IMR-90 (cell line): ENCODE results near the gene HNRNPH3. TPM values are rescaled to one million over a fixed set of nuclear protein-coding genes. Genes with fewer than 3 reads are reported as not detected.

Experiments
- ATAC-seq: fragments of 200-7000 bp; cut with Tn5 transposase; 2 replicates; pipeline ENCODE4 v1.9.1; 2020; ENCODE audit warnings: low read depth, mild to moderate bottlenecking, moderate library complexity
- BruUV-seq: library from RNA; stranded (reverse); fragments of 400-500 nt; replicated peaks from 2 replicates; lab custom pipeline; 2021; lab: Mats Ljungman, UMichigan
- CTCF ChIA-PET: fragments of 300-600 bp; formaldehyde crosslinking; extraction: SDS; loops from one replicate; lab custom pipeline; 2021; ENCODE audit warnings: antibody characterized with exemption; lab: Yijun Ruan, JAX
- POLR2A ChIA-PET: fragments of 300-600 bp; sonication (Branson Sonifier 250); formaldehyde crosslinking; loops from one replicate; lab custom pipeline; 2022; ENCODE audit warnings: antibody characterized with exemption; ENCODE audit not compliant: unreplicated experiment; lab: Charles Lee
- DNase-seq: peaks from one replicate; pipeline ENCODE4 v3.0.0; 2013
- H2AFZ ChIP-seq: replicated peaks from 2 replicates; pipeline ENCODE3; 2013; ENCODE audit warnings: low read length, mild to moderate bottlenecking; ENCODE audit not compliant: poor library complexity
- H2AK5ac ChIP-seq: 2 replicates; pipeline ENCODE4 v1.6.1; 2013; ENCODE audit warnings: low read depth, low read length, inconsistent platforms
- H2AK9ac ChIP-seq: replicated peaks from 2 replicates; pipeline ENCODE3; 2013; ENCODE audit warnings: mild to moderate bottlenecking, low read depth, low read length, moderate library complexity; ENCODE audit not compliant: poor library complexity
- H2BK120ac ChIP-seq: 2 replicates; pipeline ENCODE4 v1.6.1; 2013; ENCODE audit warnings: low read depth, low read length, inconsistent platforms
- H2BK15ac ChIP-seq: 3 replicates; pipeline ENCODE4 v1.6.1; 2013; ENCODE audit warnings: low read depth, low read length, inconsistent platforms
- H2BK20ac ChIP-seq: 2 replicates; pipeline ENCODE4 v1.6.1; 2013; ENCODE audit warnings: low read depth, mild to moderate bottlenecking, inconsistent platforms, low read length, moderate library complexity
- H2BK5ac ChIP-seq: 2 replicates; pipeline ENCODE4 v1.6.1; 2013; ENCODE audit warnings: mild to moderate bottlenecking, low read depth, low read length, inconsistent platforms; ENCODE audit not compliant: poor library complexity, severe bottlenecking
- H3K14ac ChIP-seq: replicated peaks from 2 replicates; pipeline ENCODE4 v1.6.1; 2013; ENCODE audit warnings: low read depth, low read length, inconsistent platforms
- H3K18ac ChIP-seq: 2 replicates; pipeline ENCODE4 v1.6.1; 2013; ENCODE audit warnings: low read depth, low read length, control low read depth
- H3K23ac ChIP-seq: 2 replicates; pipeline ENCODE4 v1.6.1; 2013; ENCODE audit warnings: low read depth, low read length, inconsistent platforms
- H3K27ac ChIP-seq: 2 replicates; pipeline ENCODE4 v1.5.1; 2013; ENCODE audit warnings: mild to moderate bottlenecking, control low read depth, low read length; ENCODE audit not compliant: insufficient read depth
- H3K27me3 ChIP-seq: 2 replicates; pipeline ENCODE4 v1.6.1; 2013; ENCODE audit warnings: low read length; ENCODE audit not compliant: control insufficient read depth, insufficient read depth
- H3K36me3 ChIP-seq: 2 replicates; pipeline ENCODE4 v1.6.1; 2013; ENCODE audit warnings: low read length, mixed read lengths; ENCODE audit not compliant: control insufficient read depth, insufficient read depth
- H3K4ac ChIP-seq: 2 replicates; pipeline ENCODE4 v1.6.1; 2013; ENCODE audit warnings: low read depth, low read length, inconsistent platforms
- H3K4me1 ChIP-seq: 2 replicates; pipeline ENCODE4 v1.6.1; 2013; ENCODE audit warnings: low read length, mixed read lengths; ENCODE audit not compliant: control insufficient read depth, insufficient read depth
- H3K4me2 ChIP-seq: 2 replicates; pipeline ENCODE4 v1.6.1; 2013; ENCODE audit warnings: low read depth, mild to moderate bottlenecking, control low read depth, low read length, moderate library complexity
- H3K4me3 ChIP-seq: 2 replicates; pipeline ENCODE4 v1.5.1; 2013; ENCODE audit warnings: low read depth, mild to moderate bottlenecking, control low read depth, low read length, moderate library complexity; ENCODE audit not compliant: insufficient read depth
- H3K56ac ChIP-seq: 2 replicates; pipeline ENCODE4 v1.6.1; 2013; ENCODE audit warnings: low read length, inconsistent platforms; ENCODE audit not compliant: insufficient read depth; ENCODE audit errors: extremely low read depth
- H3K79me1 ChIP-seq, 2 experiments: 2 replicates each; pipeline ENCODE4 v1.6.1; 2013; ENCODE audit warnings: low read length in 2 of 2, inconsistent platforms in 1 of 2, low read depth in 1 of 2
- H3K9ac ChIP-seq: 2 replicates; pipeline ENCODE4 v1.6.1; 2013; ENCODE audit warnings: low read depth, low read length, control low read depth
- H3K9me1 ChIP-seq: 2 replicates; pipeline ENCODE4 v1.6.1; 2013; ENCODE audit warnings: low read length, inconsistent platforms; ENCODE audit not compliant: insufficient read depth
- H3K9me3 ChIP-seq: 2 replicates; pipeline ENCODE4 v1.6.1; 2013; ENCODE audit warnings: low read length; ENCODE audit not compliant: control insufficient read depth, insufficient read depth
- H4K20me1 ChIP-seq: 2 replicates; pipeline ENCODE4 v1.6.1; 2013; ENCODE audit warnings: low read length, inconsistent platforms; ENCODE audit not compliant: insufficient read depth
- H4K5ac ChIP-seq: 2 replicates; pipeline ENCODE4 v1.6.1; 2013; ENCODE audit warnings: mild to moderate bottlenecking, low read depth, low read length, control low read depth
- H4K8ac ChIP-seq, 2 experiments: 2 replicates each; pipeline ENCODE4 v1.6.1; 2013; ENCODE audit warnings: low read depth in 2 of 2, low read length in 2 of 2, control low read depth in 1 of 2, inconsistent platforms in 1 of 2
- H4K91ac ChIP-seq: 2 replicates; pipeline ENCODE4 v1.6.1; 2013; ENCODE audit warnings: low read depth, low read length, inconsistent platforms; ENCODE audit not compliant: insufficient read depth
- BHLHE40 ChIP-seq: fragments of 150-350 bp; IDR thresholded peaks from 2 replicates; pipeline ENCODE4 v1.6.1; 2016; ENCODE audit warnings: mild to moderate bottlenecking, low read depth, low read length
- ELK1 ChIP-seq: fragments of 150-350 bp; IDR thresholded peaks from 2 replicates; pipeline ENCODE4 v1.6.1; 2016; ENCODE audit warnings: low read depth, mild to moderate bottlenecking, low read length, moderate library complexity, borderline replicate concordance
- FOS ChIP-seq: fragments of 150-350 bp; IDR thresholded peaks from 2 replicates; pipeline ENCODE4 v1.6.1; 2016; ENCODE audit warnings: low read depth, low read length
- MAFK ChIP-seq: IDR thresholded peaks from 2 replicates; pipeline ENCODE4 v1.6.1; 2012; ENCODE audit warnings: low read depth, low read length, improper control_type of control experiment
- MAZ ChIP-seq: IDR thresholded peaks from 2 replicates; pipeline ENCODE4 v1.6.1; 2012; ENCODE audit warnings: low read depth, mild to moderate bottlenecking, low read length, improper control_type of control experiment, moderate library complexity, borderline replicate concordance
- MXI1 ChIP-seq: IDR thresholded peaks from 2 replicates; pipeline ENCODE4 v1.6.1; 2012; ENCODE audit warnings: low read depth, mild to moderate bottlenecking, low read length, moderate library complexity, borderline replicate concordance
- RAD21 ChIP-seq: IDR thresholded peaks from 2 replicates; pipeline ENCODE4 v1.6.1; 2012; ENCODE audit warnings: low read length, improper control_type of control experiment
- RCOR1 ChIP-seq: IDR thresholded peaks from 2 replicates; pipeline ENCODE4 v1.6.1; 2012; ENCODE audit warnings: mild to moderate bottlenecking, low read length, improper control_type of control experiment; ENCODE audit not compliant: insufficient replicate concordance
- RFX5 ChIP-seq: IDR thresholded peaks from 2 replicates; pipeline ENCODE4 v1.8.0; 2012; ENCODE audit warnings: low read depth, mild to moderate bottlenecking, low read length, moderate library complexity
- SMC3 ChIP-seq: fragments of 150-350 bp; IDR thresholded peaks from 2 replicates; pipeline ENCODE4 v1.6.1; 2016; ENCODE audit warnings: low read depth, mild to moderate bottlenecking, antibody characterized with exemption, low read length, moderate library complexity
- WGBS, 2 experiments: methylation state at CpG; one replicate each; pipeline versions ENCODE4 v1.1.5 to v1.1.7; 2013; ENCODE audit warnings: missing lambda C conversion rate in 2 of 2; ENCODE audit not compliant: insufficient read length in 1 of 2; ENCODE audit errors: extremely low coverage in 2 of 2; 5-methylcytosine and 5-hydroxymethylcytosine counted together
- dilution Hi-C: fragments of 300-500 bp; cut with HindIII; formaldehyde crosslinking; loops from one replicate; pipeline ENCODE4 v1.14.3; 2018; ENCODE audit warnings: low sequenced_read_pairs; ENCODE audit not compliant: unreplicated experiment
- in situ Hi-C: fragments of 300-500 bp; cut with MboI; formaldehyde crosslinking; loops from 3 replicates; pipeline ENCODE4 v1.14.3; 2019; ENCODE audit warnings: low sequenced_read_pairs, inconsistent platforms, mixed read lengths
- intact Hi-C: fragments of 100-400 bp; cut with micrococcal nuclease; formaldehyde crosslinking; loops from 2 replicates; pipeline ENCODE4 v1.10.0; 2022
- polyA plus RNA-seq, 3 experiments: library from polyadenylated mRNA; depleted of rRNA; stranded (reverse); fragments of >200 nt; gene quantifications; 2 replicates each; pipeline ENCODE4 v1.2.3, GENCODE V29; 2012; ENCODE audit warnings: low replicate concordance in 1 of 3
- total RNA-seq: library from RNA; depleted of rRNA; stranded (reverse); fragments of >200 nt; gene quantifications from 2 replicates; pipeline ENCODE4 v1.2.3, GENCODE V29; 2012
- TF ChIP-seq, protein P1 (sequence below): conservative IDR thresholded peaks from 2 replicates; pipeline ENCODE4 v1.5.1; 2012; ENCODE audit warnings: mild to moderate bottlenecking, low read depth, low read length, improper control_type of control experiment

The HNRNPH3 gene
- total and polyA plus RNA-seq, 2 of the 4 experiments (the other 2 are of a cell fraction) = 10.6 to 142 TPM

- no peaks in the 10 kb centered on the region for H4K20me1 ChIP-seq
Observed at GRCh38 chr10:68305854-68306253, 26.0 kb upstream of the HNRNPH3 start.

More at GRCh38 chr10:68305854-68306253, 26.0 kb upstream of the HNRNPH3 start:
- Histone ChIP-seq H3K9me3 (no peaks in the 10 kb centered on the region), H2AK5ac (no peak overlapping the region), H3K18ac (no peak overlapping the region), H2BK20ac (no peak overlapping the region), H3K9me1 (no peaks in the 10 kb centered on the region), H3K4me2 (no peak overlapping the region), H4K5ac (no peak overlapping the region), H3K79me1 (no peaks in the 10 kb centered on the region), H2BK120ac (no peak overlapping the region), H2BK15ac (no peak overlapping the region), H4K91ac (no peak overlapping the region), H3K14ac (no peak overlapping the region), H3K9ac (no peak overlapping the region), H3K56ac (no peak overlapping the region), H3K4ac (no peak overlapping the region), H2AK9ac (no peak overlapping the region), H3K4me1 (no peaks in the 10 kb centered on the region), H3K4me3 (no peak overlapping the region), H3K36me3 (no peaks in the 10 kb centered on the region), H3K27me3 (no peaks in the 10 kb centered on the region), H3K23ac (no peak overlapping the region), H2AFZ (no peak overlapping the region), H4K8ac (no peak overlapping the region), H3K27ac (no peak overlapping the region), H2BK5ac (no peak overlapping the region)
- CTCF ChIA-PET = no interaction called here
- BruUV-seq = no TSS peak
- in situ Hi-C loops = no loop called here
- DNase-seq (no peak), ATAC-seq (no peak)
- dilution Hi-C loops = no loop called here
- TF ChIP-seq RFX5 (no peak), ELK1 (no peak), RAD21 (no peak), RCOR1 (no peak), FOS (no peak), MXI1 (no peak), SMC3 (no peak), MAFK (no peak), MAZ (no peak), BHLHE40 (no peak)
- TF ChIP-seq, protein P1, sequence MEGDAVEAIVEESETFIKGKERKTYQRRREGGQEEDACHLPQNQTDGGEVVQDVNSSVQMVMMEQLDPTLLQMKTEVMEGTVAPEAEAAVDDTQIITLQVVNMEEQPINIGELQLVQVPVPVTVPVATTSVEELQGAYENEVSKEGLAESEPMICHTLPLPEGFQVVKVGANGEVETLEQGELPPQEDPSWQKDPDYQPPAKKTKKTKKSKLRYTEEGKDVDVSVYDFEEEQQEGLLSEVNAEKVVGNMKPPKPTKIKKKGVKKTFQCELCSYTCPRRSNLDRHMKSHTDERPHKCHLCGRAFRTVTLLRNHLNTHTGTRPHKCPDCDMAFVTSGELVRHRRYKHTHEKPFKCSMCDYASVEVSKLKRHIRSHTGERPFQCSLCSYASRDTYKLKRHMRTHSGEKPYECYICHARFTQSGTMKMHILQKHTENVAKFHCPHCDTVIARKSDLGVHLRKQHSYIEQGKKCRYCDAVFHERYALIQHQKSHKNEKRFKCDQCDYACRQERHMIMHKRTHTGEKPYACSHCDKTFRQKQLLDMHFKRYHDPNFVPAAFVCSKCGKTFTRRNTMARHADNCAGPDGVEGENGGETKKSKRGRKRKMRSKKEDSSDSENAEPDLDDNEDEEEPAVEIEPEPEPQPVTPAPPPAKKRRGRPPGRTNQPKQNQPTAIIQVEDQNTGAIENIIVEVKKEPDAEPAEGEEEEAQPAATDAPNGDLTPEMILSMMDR = no peak
- POLR2A ChIA-PET = no interaction called here
- no CpG with 5 or more reads among the region's 1 CpG for WGBS, 2 experiments
- intact Hi-C loops = no loop called here
